H1 (cell line): ENCODE measurements around the gene ALDH3A1.

Experiments used
- CTCF ChIP-seq, 3 experiments: IDR thresholded peaks; 1 replicate in 2 of 3; 2 replicates in 1 of 3; pipeline versions ENCODE4 v1.5.1 to v1.6.1; 2011; ENCODE audit warnings: low read length in 3 of 3, mild to moderate bottlenecking in 3 of 3, inconsistent platforms in 2 of 3, low read depth in 1 of 3, moderate library complexity in 1 of 3; ENCODE audit not compliant: insufficient read depth in 1 of 3; ENCODE audit errors: control extremely low read depth in 1 of 3
- EP300 ChIP-seq, 2 experiments: IDR thresholded peaks; 1 replicate in 1 of 2; 2 replicates in 1 of 2; pipeline ENCODE4 v1.6.1; 2011 to 2012; ENCODE audit warnings: low read depth in 2 of 2, low read length in 2 of 2, mild to moderate bottlenecking in 2 of 2, borderline replicate concordance in 1 of 2, inconsistent platforms in 1 of 2, moderate library complexity in 1 of 2
- EZH2 ChIP-seq: fragments of 200-600 bp; sonication (generic); IDR thresholded peaks from 2 replicates; pipeline ENCODE4 v1.7.1; 2012; ENCODE audit warnings: low read depth, mild to moderate bottlenecking, moderate library complexity, low read length, inconsistent platforms; ENCODE audit not compliant: severe bottlenecking
- ZNF274 ChIP-seq: IDR thresholded peaks from 2 replicates; pipeline ENCODE4 v1.7.0; 2012; ENCODE audit warnings: low read length, borderline replicate concordance; ENCODE audit errors: extremely low read depth

GRCh38 chr17:19759568-19760549 is 11.8 kb upstream of the ALDH3A1 start:
- TF ChIP-seq CTCF (IDR thresholded peaks at IDR 0.05; ENCODE audit: control extremely low read depth in 1 of 3, insufficient read depth in 1 of 3, low read depth in 1 of 3, low read length in 3 of 3) (no peak), EP300 (IDR thresholded peaks at IDR 0.05; ENCODE audit: borderline replicate concordance in 1 of 2, low read depth in 2 of 2, low read length in 2 of 2) (no peak), EZH2 (no peak), ZNF274 (no peak)
